ENCODE results near the gene SLC49A4. TPM values are rescaled to one million over a fixed set of nuclear protein-coding genes. Genes with fewer than 3 reads are reported as not detected.

The SLC49A4 gene
- total RNA-seq, 1 donor from 2014 or later: 15.7 TPM

DNA sequence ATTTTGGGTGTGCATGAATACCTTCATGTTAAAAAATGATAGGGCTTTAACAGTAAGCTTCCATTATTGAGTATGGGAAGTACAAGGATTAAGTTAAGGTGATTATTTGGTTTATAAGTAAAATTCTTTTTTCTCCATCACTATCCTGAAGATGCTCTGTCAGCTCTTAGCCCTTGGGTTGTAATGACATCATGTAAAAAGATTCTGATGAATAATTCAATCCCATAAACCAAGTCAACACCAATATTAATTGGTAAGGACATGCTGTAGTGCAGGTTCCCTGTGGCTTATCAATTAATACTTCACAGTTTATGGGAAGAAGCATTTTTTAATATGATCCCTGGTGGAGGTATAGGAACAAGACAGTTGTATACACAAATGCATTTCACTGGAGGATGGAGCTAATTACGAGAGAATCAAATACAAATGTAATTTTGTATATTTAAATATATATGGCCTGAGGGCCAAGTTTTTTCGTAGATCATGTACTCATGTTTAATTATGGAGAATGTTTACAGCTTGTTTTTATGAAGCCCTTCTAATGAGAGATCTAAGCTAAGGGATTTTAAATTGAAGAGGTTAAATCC, 87.6 kb downstream of the SLC49A4 start:
- H3K27me3 ChIP-seq: no peaks in the 10 kb centered on the region
- no peaks in the 10 kb centered on the region for H3K9me3 ChIP-seq
- H3K4me3 ChIP-seq: no peak overlapping the region
- no peaks in the 10 kb centered on the region for H3K4me1 ChIP-seq
- H3K27ac ChIP-seq: no peak overlapping the region
- H3K36me3 ChIP-seq: no peaks in the 10 kb centered on the region
- no peak for DNase-seq (ENCODE audit: extremely low spot score in 2 of 2)
- TF ChIP-seq, protein P1, sequence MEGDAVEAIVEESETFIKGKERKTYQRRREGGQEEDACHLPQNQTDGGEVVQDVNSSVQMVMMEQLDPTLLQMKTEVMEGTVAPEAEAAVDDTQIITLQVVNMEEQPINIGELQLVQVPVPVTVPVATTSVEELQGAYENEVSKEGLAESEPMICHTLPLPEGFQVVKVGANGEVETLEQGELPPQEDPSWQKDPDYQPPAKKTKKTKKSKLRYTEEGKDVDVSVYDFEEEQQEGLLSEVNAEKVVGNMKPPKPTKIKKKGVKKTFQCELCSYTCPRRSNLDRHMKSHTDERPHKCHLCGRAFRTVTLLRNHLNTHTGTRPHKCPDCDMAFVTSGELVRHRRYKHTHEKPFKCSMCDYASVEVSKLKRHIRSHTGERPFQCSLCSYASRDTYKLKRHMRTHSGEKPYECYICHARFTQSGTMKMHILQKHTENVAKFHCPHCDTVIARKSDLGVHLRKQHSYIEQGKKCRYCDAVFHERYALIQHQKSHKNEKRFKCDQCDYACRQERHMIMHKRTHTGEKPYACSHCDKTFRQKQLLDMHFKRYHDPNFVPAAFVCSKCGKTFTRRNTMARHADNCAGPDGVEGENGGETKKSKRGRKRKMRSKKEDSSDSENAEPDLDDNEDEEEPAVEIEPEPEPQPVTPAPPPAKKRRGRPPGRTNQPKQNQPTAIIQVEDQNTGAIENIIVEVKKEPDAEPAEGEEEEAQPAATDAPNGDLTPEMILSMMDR (IDR thresholded peaks at IDR 0.05): no peak
- TF ChIP-seq POLR2AphosphoS5 (IDR thresholded peaks at IDR 0.05; ENCODE audit: insufficient read depth in 1 of 2, low read depth in 1 of 2) (no peak), POLR2A (IDR thresholded peaks at IDR 0.05) (no peak)
- intact Hi-C loops (cut with DNase I): no loop called here

DNA sequence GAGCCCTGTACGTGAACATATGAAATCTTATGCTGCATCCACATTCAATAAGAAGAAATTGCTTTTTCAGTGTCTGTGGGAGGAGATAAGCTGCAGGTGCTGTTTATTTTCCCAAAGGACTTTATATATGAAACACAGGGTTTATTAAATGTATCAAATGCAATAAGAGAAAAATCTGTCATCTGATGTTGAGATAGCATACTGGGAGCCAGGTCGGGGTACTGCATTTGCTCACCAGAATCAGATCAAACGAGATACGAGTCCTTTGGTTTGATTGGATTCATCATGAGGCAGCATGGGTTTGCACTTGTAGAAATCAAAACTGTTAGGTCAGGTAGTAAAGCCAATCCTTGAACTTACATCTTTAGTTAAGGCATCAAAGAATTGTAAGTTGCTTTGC, 91.4 kb downstream of the SLC49A4 start:
- Histone ChIP-seq H3K27me3 (no peaks in the 10 kb centered on the region), H3K4me3 (no peak overlapping the region), H3K4me1 (peaks cover 17% of the 10 kb centered on the region), H3K36me3 (no peaks in the 10 kb centered on the region), H3K9me3 (no peaks in the 10 kb centered on the region), H3K27ac (no peak overlapping the region)
- DNase-seq (ENCODE audit: extremely low spot score in 2 of 2): no peak
- intact Hi-C loops (cut with DNase I): no loop called here
- no peak for TF ChIP-seq POLR2AphosphoS5 (IDR thresholded peaks at IDR 0.05; ENCODE audit: insufficient read depth in 1 of 2, low read depth in 1 of 2)
- TF ChIP-seq, protein P1 (IDR thresholded peaks at IDR 0.05): no peak
- TF ChIP-seq POLR2A (IDR thresholded peaks at IDR 0.05): no peak

DNA sequence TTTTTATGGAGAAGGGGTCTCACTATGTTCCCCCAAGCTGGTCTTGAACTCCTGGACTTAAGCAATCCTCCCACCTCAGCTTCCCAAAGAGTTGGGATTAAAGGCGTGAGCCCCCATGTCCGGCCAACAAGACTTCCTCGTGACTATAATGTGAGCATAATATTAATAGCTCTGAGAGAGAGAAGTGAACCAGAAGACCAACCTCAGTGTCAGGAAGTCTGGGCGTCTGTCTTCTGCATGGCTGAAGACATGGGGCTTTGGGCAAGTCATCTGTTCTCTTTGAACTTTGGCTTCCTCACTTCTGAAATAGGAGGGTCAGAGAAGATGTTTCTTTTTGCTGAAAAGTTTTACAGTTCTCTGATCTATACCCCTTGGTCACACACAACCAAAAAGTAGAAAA, 92.1 kb downstream of the SLC49A4 start:
- Histone ChIP-seq H3K4me1 (peaks cover 17% of the 10 kb centered on the region), H3K36me3 (no peaks in the 10 kb centered on the region), H3K9me3 (no peaks in the 10 kb centered on the region), H3K27ac (no peak overlapping the region), H3K27me3 (no peaks in the 10 kb centered on the region), H3K4me3 (no peak overlapping the region)
- TF ChIP-seq POLR2AphosphoS5 (IDR thresholded peaks at IDR 0.05; ENCODE audit: insufficient read depth in 1 of 2, low read depth in 1 of 2) (no peak), POLR2A (IDR thresholded peaks at IDR 0.05) (no peak)
- TF ChIP-seq, protein P1 (IDR thresholded peaks at IDR 0.05): no peak
- no peak for DNase-seq (ENCODE audit: extremely low spot score in 2 of 2)
- intact Hi-C loops (cut with DNase I): no loop called here

DNA sequence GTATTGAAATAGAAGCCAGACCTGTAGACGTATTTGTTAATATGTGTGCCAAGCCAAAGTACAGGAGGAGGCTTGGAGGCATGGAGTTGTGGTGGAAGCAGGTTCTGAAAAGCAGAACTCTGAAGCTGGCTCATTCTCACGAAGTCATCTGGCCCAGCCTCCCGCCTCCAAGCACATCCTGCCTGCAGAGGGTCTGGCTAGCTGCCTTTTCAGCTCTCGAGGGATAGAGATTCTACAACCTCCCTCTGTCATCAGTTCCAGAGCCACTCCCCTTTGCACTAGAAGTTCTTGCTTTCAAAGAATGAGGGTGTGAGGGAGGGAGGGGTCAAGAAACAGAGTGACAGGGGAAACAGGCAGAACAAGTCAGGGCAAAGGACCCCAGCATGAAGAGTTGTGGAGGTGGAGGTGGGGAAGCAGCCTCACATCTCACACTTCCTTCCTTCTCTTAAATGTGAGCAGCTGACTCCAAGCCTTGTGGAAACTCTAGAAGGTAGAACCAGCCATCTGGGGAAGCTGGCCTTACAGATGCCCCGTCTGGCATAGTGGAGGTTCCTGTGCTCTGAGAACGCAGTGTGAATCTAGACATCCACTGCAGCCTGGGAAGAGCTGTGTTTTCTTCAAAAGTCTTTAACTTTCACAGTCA, 95.3 kb downstream of the SLC49A4 start:
- intact Hi-C loops (cut with DNase I): no loop called here
- DNase-seq (ENCODE audit: extremely low spot score in 2 of 2): no peak

More for the DNA sequence above, 95.3 kb downstream of the SLC49A4 start:
- no peaks in the 10 kb centered on the region for H3K27me3 ChIP-seq
- H3K27ac ChIP-seq: no peak overlapping the region
- TF ChIP-seq, protein P1 (IDR thresholded peaks at IDR 0.05): no peak
- TF ChIP-seq POLR2A (IDR thresholded peaks at IDR 0.05): no peak
- no peak for TF ChIP-seq POLR2AphosphoS5 (IDR thresholded peaks at IDR 0.05; ENCODE audit: insufficient read depth in 1 of 2, low read depth in 1 of 2)
- H3K36me3 ChIP-seq: no peaks in the 10 kb centered on the region
- H3K4me3 ChIP-seq: no peak overlapping the region
- H3K4me1 ChIP-seq: peaks cover 17% of the 10 kb centered on the region
- H3K9me3 ChIP-seq: no peaks in the 10 kb centered on the region
